Measurements from ENCODE around the gene SNX5. TPM values are rescaled to one million over a fixed set of nuclear protein-coding genes. Genes with fewer than 3 reads are reported as not detected.

The SNX5 gene
- total RNA-seq, 4 donors from 2014 or later = 247 to 346 (median 270) TPM

DNA sequence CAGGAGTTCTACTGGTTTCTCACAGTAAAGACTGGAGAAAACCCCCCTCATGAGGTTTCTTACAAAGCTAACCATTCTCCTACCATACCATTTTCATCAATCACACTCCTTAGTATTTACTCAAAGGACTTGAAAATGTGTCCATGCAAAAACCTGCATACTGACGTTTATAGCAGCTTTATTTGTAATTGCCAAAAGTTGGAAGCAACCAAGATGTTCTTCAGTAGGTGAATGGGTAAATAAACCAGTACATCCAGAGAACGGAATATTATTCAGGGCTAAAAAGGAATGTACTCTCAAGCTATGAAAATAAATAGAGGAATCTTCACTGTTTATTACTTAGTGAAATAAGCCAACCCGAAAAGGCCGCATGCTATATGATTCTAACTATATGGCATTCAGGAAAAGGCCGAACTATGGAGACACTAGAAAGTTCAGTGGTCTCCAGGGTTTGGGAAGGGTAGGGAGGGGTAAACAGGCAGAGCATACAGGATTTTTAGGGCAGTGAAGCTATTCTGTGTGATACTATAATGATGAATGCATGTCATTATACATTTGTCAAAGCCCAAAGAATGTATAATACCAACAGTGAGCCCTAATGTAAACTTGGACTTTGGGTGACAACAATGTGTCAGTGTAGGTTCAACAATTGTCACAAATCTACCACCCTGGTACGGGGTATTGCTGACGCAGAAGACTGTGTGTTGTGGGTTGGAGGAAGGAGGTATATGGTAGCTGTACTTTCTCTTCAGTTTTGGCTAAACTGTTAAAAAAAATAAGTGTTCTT, 50.6 kb downstream of the SNX5 start:
- intact Hi-C loops (cut with DNase I) = no loop called here
- no peaks in the 10 kb centered on the region for H3K27me3 ChIP-seq
- no peaks in the 10 kb centered on the region for H3K36me3 ChIP-seq
- no peaks in the 10 kb centered on the region for H3K9me3 ChIP-seq
- DNase-seq = no peak
- WGBS, 2 donors = 92 to 96% methylated on average over 7 of the region's 7 CpGs
- no peak overlapping the region for H3K27ac ChIP-seq
- no peaks in the 10 kb centered on the region for H3K4me1 ChIP-seq
- H3K4me3 ChIP-seq (replicated peaks in 1 of 3) = no peak overlapping the region
- TF ChIP-seq, protein P1, sequence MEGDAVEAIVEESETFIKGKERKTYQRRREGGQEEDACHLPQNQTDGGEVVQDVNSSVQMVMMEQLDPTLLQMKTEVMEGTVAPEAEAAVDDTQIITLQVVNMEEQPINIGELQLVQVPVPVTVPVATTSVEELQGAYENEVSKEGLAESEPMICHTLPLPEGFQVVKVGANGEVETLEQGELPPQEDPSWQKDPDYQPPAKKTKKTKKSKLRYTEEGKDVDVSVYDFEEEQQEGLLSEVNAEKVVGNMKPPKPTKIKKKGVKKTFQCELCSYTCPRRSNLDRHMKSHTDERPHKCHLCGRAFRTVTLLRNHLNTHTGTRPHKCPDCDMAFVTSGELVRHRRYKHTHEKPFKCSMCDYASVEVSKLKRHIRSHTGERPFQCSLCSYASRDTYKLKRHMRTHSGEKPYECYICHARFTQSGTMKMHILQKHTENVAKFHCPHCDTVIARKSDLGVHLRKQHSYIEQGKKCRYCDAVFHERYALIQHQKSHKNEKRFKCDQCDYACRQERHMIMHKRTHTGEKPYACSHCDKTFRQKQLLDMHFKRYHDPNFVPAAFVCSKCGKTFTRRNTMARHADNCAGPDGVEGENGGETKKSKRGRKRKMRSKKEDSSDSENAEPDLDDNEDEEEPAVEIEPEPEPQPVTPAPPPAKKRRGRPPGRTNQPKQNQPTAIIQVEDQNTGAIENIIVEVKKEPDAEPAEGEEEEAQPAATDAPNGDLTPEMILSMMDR (IDR thresholded peaks at IDR 0.05) = no peak
- TF ChIP-seq POLR2A (IDR thresholded peaks at IDR 0.05) = no peak

DNA sequence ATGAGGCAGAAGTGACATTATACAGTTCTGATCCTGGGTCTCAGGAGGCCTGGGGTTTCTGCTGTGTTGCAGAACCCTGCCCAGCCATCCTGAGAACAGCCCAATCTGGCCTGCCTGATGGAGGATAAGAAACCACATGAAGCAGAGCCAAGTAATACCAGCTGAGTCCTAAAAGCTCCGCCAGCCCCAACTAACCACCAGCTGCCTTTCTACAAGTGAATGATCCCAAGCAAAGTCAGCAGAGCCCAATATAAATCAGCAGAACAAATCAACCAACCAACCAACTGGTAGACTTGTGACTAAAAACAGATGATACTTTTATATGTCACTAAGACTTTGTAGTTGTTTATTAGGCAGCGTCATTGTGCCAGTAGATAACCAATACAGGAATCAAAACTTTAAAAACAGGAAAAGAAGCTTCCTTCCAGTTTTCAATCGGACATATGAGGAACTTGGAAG, 52.1 kb downstream of the SNX5 start:
- WGBS, 2 donors = 75 to 79% methylated on average over 3 of the region's 3 CpGs
- H3K27me3 ChIP-seq = no peaks in the 10 kb centered on the region
- TF ChIP-seq, protein P1 (IDR thresholded peaks at IDR 0.05) = no peak
- intact Hi-C loops (cut with DNase I) = no loop called here
- H3K27ac ChIP-seq = no peak overlapping the region
- no peaks in the 10 kb centered on the region for H3K4me1 ChIP-seq
- no peaks in the 10 kb centered on the region for H3K9me3 ChIP-seq
- no peak for DNase-seq
- H3K4me3 ChIP-seq (replicated peaks in 1 of 3) = no peak overlapping the region
- no peaks in the 10 kb centered on the region for H3K36me3 ChIP-seq

DNA sequence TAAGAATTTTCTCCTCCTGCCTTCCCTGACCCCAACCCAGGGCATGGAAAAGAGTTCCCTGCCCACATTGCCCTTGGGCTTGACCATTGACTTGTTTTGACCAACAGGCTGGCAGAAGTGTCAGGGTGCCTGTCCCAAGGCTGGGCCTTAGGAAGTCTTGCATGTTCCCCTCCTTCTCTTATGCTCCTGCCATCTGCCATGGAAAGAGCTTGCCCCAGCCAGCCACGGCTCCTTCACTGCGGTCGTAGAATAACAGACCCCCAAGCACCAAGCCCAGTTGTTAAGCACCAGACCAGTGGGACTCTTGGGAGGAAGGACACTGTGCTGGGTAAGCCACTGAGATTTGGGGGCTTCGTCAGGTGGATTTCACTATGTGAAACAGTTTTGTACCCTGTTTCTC, 53.6 kb downstream of the SNX5 start:
- intact Hi-C loops (cut with DNase I) = no loop called here
- no peak overlapping the region for H3K27ac ChIP-seq
- TF ChIP-seq POLR2A (IDR thresholded peaks at IDR 0.05) = no peak
- TF ChIP-seq, protein P1 (IDR thresholded peaks at IDR 0.05) = no peak

DNA sequence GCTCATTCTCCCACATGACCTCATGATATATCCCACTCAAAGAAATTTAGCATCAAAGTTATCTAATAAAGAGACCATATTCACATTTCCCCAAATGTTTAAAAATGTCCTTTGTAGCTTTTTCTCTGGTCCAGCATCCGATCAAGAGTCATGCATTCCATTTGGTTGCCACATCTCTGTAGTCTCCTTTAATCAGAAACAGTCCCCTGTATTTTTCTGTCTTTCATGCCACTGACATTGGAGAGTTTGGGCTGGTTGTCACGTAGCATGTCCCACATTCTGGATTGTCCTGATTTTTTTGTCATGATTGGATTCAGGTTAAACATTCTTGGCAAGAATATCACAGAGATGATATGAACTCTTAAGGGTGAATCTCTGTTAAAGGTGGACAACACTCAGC, 55.7 kb downstream of the SNX5 start:
- no peak for TF ChIP-seq POLR2A (IDR thresholded peaks at IDR 0.05)
- TF ChIP-seq, protein P1 (IDR thresholded peaks at IDR 0.05) = no peak
- no peak for DNase-seq
- 87 to 92% methylated on average over 2 of the region's 2 CpGs for WGBS, 2 donors
- no peaks in the 10 kb centered on the region for H3K27me3 ChIP-seq
- no peak overlapping the region for H3K4me3 ChIP-seq (replicated peaks in 1 of 3)
- intact Hi-C loops (cut with DNase I) = no loop called here
- no peak overlapping the region for H3K27ac ChIP-seq
- H3K9me3 ChIP-seq = no peaks in the 10 kb centered on the region
- H3K4me1 ChIP-seq = peaks cover 0 to 15% of the 10 kb centered on the region in 2 donors
- no peaks in the 10 kb centered on the region for H3K36me3 ChIP-seq

More for the DNA sequence above, 53.6 kb downstream of the SNX5 start:
- H3K27me3 ChIP-seq = no peaks in the 10 kb centered on the region
- 90 to 100% methylated on average over 4 of the region's 4 CpGs for WGBS, 2 donors
- DNase-seq = no peak
- no peaks in the 10 kb centered on the region for H3K9me3 ChIP-seq
- no peak overlapping the region for H3K4me3 ChIP-seq (replicated peaks in 1 of 3)
- peaks cover 0 to 12% of the 10 kb centered on the region in 2 donors for H3K4me1 ChIP-seq
- no peaks in the 10 kb centered on the region for H3K36me3 ChIP-seq

DNA sequence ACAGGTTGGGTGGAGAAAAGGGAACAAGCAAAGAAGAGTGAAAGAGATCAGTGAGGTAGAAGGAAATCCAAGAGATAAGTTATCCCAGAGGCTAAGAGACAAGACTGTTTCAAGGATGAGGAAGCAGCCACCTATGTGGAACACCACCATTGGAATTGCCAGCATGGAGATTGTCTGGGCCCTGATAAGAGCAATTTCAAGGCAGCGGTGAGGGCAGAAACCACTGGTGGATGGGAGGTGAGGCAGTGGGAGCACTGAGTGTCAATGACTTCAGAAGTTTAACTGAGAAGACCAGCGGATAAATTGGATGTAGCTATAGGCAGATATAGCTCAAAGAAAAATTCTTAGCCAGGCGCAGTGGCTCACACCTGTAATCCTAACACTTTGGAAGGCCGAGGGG, 56.7 kb downstream of the SNX5 start:
- Histone ChIP-seq H3K4me1 (peaks cover 0 to 15% of the 10 kb centered on the region in 2 donors), H3K9me3 (no peaks in the 10 kb centered on the region), H3K4me3 (replicated peaks in 1 of 3) (no peak overlapping the region), H3K36me3 (no peaks in the 10 kb centered on the region), H3K27ac (no peak overlapping the region), H3K27me3 (no peaks in the 10 kb centered on the region)
- WGBS, 2 donors = 73 to 94% methylated on average over 4 of the region's 4 CpGs
- DNase-seq = no peak
- no peak for TF ChIP-seq POLR2A (IDR thresholded peaks at IDR 0.05)
- TF ChIP-seq, protein P1 (IDR thresholded peaks at IDR 0.05) = no peak
- intact Hi-C loops (cut with DNase I) = no loop called here
